ENCODE data around the gene MDFIC2. TPM values are rescaled to one million over a fixed set of nuclear protein-coding genes. Genes with fewer than 3 reads are reported as not detected.

Gene MDFIC2
- total RNA-seq, 4 donors from 2014 or later = not detected

- TF ChIP-seq CTCF (IDR thresholded peaks at IDR 0.05) (no peak), POLR2A (IDR thresholded peaks at IDR 0.05) (no peak)
- 86 to 90% methylated on average over 4 of the region's 4 CpGs for WGBS, 2 donors
- no peak overlapping the region for H3K27ac ChIP-seq
- intact Hi-C loops (cut with DNase I) = no loop called here
- DNase-seq = no peak
- no peaks in the 10 kb centered on the region for H3K27me3 ChIP-seq
- no peaks in the 10 kb centered on the region for H3K36me3 ChIP-seq
- H3K4me3 ChIP-seq (replicated peaks in 1 of 3) = no peak overlapping the region
- H3K9me3 ChIP-seq = no peaks in the 10 kb centered on the region
- H3K4me1 ChIP-seq = peaks cover 0 to 8% of the 10 kb centered on the region in 2 donors
Observed at GRCh38 chr3:70176224-70176623, 136.2 kb downstream of the MDFIC2 start.

GRCh38 chr3:70156808-70157207 lies 155.6 kb downstream of the MDFIC2 start:
- no peak for DNase-seq
- H3K27me3 ChIP-seq = no peaks in the 10 kb centered on the region
- no peaks in the 10 kb centered on the region for H3K36me3 ChIP-seq
- no peak overlapping the region for H3K27ac ChIP-seq
- no peaks in the 10 kb centered on the region for H3K4me1 ChIP-seq
- no peak for TF ChIP-seq CTCF (IDR thresholded peaks at IDR 0.05)
- no peak for TF ChIP-seq POLR2A (IDR thresholded peaks at IDR 0.05)
- no peaks in the 10 kb centered on the region for H3K9me3 ChIP-seq
- H3K4me3 ChIP-seq (replicated peaks in 1 of 3) = no peak overlapping the region
- WGBS, 2 donors = 93 to 94% methylated on average over 1 of the region's 1 CpG
- intact Hi-C loops (cut with DNase I) = no loop called here

- intact Hi-C loops (cut with DNase I) = no loop called here
- no peak for DNase-seq
- Histone ChIP-seq H3K27me3 (no peaks in the 10 kb centered on the region), H3K4me3 (replicated peaks in 1 of 3) (no peak overlapping the region), H3K27ac (no peak overlapping the region), H3K36me3 (no peaks in the 10 kb centered on the region), H3K4me1 (peaks cover 0 to 4% of the 10 kb centered on the region in 2 donors), H3K9me3 (no peaks in the 10 kb centered on the region)
- 69 to 74% methylated on average over 3 of the region's 3 CpGs for WGBS, 2 donors
- TF ChIP-seq POLR2A (IDR thresholded peaks at IDR 0.05) (no peak), CTCF (IDR thresholded peaks at IDR 0.05) (no peak)
Observed at GRCh38 chr3:70150599-70150998, 161.8 kb downstream of the MDFIC2 start.

- TF ChIP-seq CTCF (IDR thresholded peaks at IDR 0.05) (no peak), POLR2A (IDR thresholded peaks at IDR 0.05) (no peak)
- Histone ChIP-seq H3K36me3 (no peaks in the 10 kb centered on the region), H3K4me3 (replicated peaks in 1 of 3) (no peak overlapping the region), H3K4me1 (peaks cover 0 to 4% of the 10 kb centered on the region in 2 donors), H3K9me3 (no peaks in the 10 kb centered on the region), H3K27ac (no peak overlapping the region), H3K27me3 (no peaks in the 10 kb centered on the region)
- intact Hi-C loops (cut with DNase I) = no loop called here
- 65 to 81% methylated on average over 4 of the region's 4 CpGs for WGBS, 2 donors
- DNase-seq = no peak
Observed at GRCh38 chr3:70149714-70150400, 162.6 kb downstream of the MDFIC2 start.
